KMS-11 (cell line): ENCODE results near the gene RAP2C.

Experiments
- H2AFZ ChIP-seq: fragments of 200-600 bp; sonication (generic); 2 replicates; pipeline ENCODE4 v1.6.1; 2016; ENCODE audit warnings: antibody characterized with exemption, mixed run types, low read depth
- H3K27ac ChIP-seq: fragments of 200-600 bp; sonication (generic); 2 replicates; pipeline ENCODE4 v1.6.1; 2016; ENCODE audit warnings: mild to moderate bottlenecking, mixed run types
- H3K27me3 ChIP-seq: fragments of 200-600 bp; sonication (generic); 2 replicates; pipeline ENCODE4 v1.6.1; 2017; ENCODE audit warnings: mild to moderate bottlenecking, low read depth, mixed run types, moderate library complexity; ENCODE audit not compliant: insufficient read depth
- H3K36me3 ChIP-seq: fragments of 200-600 bp; sonication (generic); 2 replicates; pipeline ENCODE4 v1.6.1; 2017; ENCODE audit warnings: mild to moderate bottlenecking, mixed run types; ENCODE audit not compliant: insufficient read depth
- H3K4me1 ChIP-seq: fragments of 200-600 bp; sonication (generic); 2 replicates; pipeline ENCODE4 v1.6.1; 2016; ENCODE audit warnings: mild to moderate bottlenecking, low read depth, mixed run types; ENCODE audit not compliant: poor library complexity, severe bottlenecking
- H3K4me2 ChIP-seq: fragments of 200-600 bp; sonication (generic); 2 replicates; pipeline ENCODE4 v1.7.0; 2016; ENCODE audit warnings: mild to moderate bottlenecking, mixed run types
- H3K4me3 ChIP-seq: fragments of 200-600 bp; sonication (generic); IDR thresholded peaks from 2 replicates; pipeline ENCODE4 v1.6.1; 2017; ENCODE audit warnings: low read depth, low read length, mixed read lengths; ENCODE audit not compliant: insufficient read depth
- H3K79me2 ChIP-seq: fragments of 200-600 bp; sonication (generic); 2 replicates; pipeline ENCODE4 v1.6.1; 2016; ENCODE audit warnings: low read depth, mixed run types; ENCODE audit not compliant: insufficient read depth
- H3K9ac ChIP-seq: fragments of 200-600 bp; sonication (generic); 2 replicates; pipeline ENCODE4 v1.6.1; 2016; ENCODE audit warnings: mild to moderate bottlenecking, mixed run types
- H4K20me1 ChIP-seq: fragments of 200-600 bp; sonication (generic); 2 replicates; pipeline ENCODE4 v1.6.1; 2016; ENCODE audit warnings: mild to moderate bottlenecking, mixed run types; ENCODE audit not compliant: insufficient read depth
- TF ChIP-seq, protein P1 (sequence below): fragments of 200-600 bp; sonication (generic); conservative IDR thresholded peaks from 2 replicates; pipeline ENCODE4 v1.6.1; 2017; ENCODE audit warnings: low read depth, mild to moderate bottlenecking, antibody characterized with exemption, low read length, moderate library complexity, mixed read lengths

Gene RAP2C

DNA sequence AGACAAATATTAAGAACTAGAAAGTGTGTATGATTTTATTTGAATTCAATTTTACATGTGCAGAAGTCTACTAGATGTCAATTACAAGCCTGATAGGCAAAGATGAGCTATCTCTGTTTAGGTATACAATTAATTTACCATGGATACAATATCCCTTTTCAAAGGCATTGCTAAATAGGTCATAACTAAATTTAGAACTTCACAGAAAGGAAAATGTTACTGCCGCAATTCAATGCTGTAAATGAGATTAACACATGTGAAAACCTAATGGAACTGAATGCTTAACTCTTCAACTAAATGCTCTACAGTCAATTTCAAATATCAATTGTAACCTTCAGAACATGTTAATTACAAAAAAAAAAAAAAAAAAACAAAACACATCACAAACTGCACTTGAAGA is 14.6 kb downstream of the RAP2C start:
- H3K4me3 ChIP-seq = no peak overlapping the region
- H3K36me3 ChIP-seq = no peaks in the 10 kb centered on the region
- no peak overlapping the region for H3K4me2 ChIP-seq
- H3K79me2 ChIP-seq = no peaks in the 10 kb centered on the region; the same call in 1 of the 2 replicates
- no peak overlapping the region for H3K9ac ChIP-seq
- H3K4me1 ChIP-seq = peaks cover 4% of the 10 kb centered on the region
- H2AFZ ChIP-seq = no peak overlapping the region
- TF ChIP-seq, protein P1, sequence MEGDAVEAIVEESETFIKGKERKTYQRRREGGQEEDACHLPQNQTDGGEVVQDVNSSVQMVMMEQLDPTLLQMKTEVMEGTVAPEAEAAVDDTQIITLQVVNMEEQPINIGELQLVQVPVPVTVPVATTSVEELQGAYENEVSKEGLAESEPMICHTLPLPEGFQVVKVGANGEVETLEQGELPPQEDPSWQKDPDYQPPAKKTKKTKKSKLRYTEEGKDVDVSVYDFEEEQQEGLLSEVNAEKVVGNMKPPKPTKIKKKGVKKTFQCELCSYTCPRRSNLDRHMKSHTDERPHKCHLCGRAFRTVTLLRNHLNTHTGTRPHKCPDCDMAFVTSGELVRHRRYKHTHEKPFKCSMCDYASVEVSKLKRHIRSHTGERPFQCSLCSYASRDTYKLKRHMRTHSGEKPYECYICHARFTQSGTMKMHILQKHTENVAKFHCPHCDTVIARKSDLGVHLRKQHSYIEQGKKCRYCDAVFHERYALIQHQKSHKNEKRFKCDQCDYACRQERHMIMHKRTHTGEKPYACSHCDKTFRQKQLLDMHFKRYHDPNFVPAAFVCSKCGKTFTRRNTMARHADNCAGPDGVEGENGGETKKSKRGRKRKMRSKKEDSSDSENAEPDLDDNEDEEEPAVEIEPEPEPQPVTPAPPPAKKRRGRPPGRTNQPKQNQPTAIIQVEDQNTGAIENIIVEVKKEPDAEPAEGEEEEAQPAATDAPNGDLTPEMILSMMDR = no peak
- no peaks in the 10 kb centered on the region for H4K20me1 ChIP-seq
- no peak overlapping the region for H3K27ac ChIP-seq
- no peaks in the 10 kb centered on the region for H3K27me3 ChIP-seq

- H3K27ac ChIP-seq = no peak overlapping the region
- TF ChIP-seq, protein P1 = no peak
- no peaks in the 10 kb centered on the region for H3K79me2 ChIP-seq
- H3K4me3 ChIP-seq = no peak overlapping the region
- H3K9ac ChIP-seq = no peak overlapping the region
- no peaks in the 10 kb centered on the region for H3K4me1 ChIP-seq
- no peak overlapping the region for H2AFZ ChIP-seq
- H3K27me3 ChIP-seq = no peaks in the 10 kb centered on the region
- no peaks in the 10 kb centered on the region for H3K36me3 ChIP-seq
- H3K4me2 ChIP-seq = no peak overlapping the region
- no peaks in the 10 kb centered on the region for H4K20me1 ChIP-seq
These were observed 18.3 kb downstream of the RAP2C start for GRCh38 chrX:132200976-132201375.

- H3K4me1 ChIP-seq = no peaks in the 10 kb centered on the region
- no peaks in the 10 kb centered on the region for H3K79me2 ChIP-seq
- no peak overlapping the region for H2AFZ ChIP-seq
- H3K27ac ChIP-seq = no peak overlapping the region
- H3K36me3 ChIP-seq = no peaks in the 10 kb centered on the region
- no peaks in the 10 kb centered on the region for H3K27me3 ChIP-seq
- H4K20me1 ChIP-seq = no peaks in the 10 kb centered on the region
- TF ChIP-seq, protein P1 = no peak
- H3K4me2 ChIP-seq = no peak overlapping the region
- H3K9ac ChIP-seq = no peak overlapping the region
- no peak overlapping the region for H3K4me3 ChIP-seq
These were observed 19.3 kb downstream of the RAP2C start for GRCh38 chrX:132199941-132200340.

DNA sequence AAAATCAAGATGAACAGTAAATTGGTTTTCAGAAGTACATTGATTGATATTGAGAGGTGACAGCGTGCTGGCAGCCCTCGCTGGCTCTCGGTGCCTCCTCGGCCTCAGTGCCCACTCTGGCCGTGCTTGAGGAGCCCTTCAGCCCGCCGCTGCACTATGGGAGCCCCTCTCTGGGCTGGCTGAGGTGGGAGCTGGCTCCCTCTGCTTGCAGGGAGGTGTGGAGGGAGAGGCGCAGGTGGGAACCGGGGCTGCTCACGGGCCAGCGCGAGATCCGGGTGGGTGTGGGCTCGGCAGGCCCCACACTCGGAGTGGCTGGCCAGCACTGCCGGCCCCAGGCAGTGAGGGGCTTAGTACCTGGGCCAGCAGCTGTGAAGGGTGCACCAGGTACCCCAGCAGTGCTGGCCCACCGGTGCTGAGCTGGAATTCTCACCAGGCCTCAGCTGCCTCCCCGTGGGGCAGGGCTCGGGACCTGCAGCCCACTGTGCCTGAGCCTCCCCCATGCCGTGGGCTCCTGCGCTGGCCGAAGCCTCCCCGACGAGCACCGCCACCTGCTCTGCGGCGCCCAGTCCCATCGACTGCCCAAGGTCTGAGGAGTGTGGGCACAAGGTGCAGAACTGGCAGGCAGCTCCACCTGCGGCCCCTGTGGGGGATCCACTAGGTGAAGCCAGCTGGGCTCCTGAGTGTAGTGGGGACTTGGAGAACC is 25.2 kb downstream of the RAP2C start:
- no peaks in the 10 kb centered on the region for H4K20me1 ChIP-seq
- H3K9ac ChIP-seq = no peak overlapping the region
- no peak overlapping the region for H3K4me2 ChIP-seq
- TF ChIP-seq, protein P1 = no peak
- no peaks in the 10 kb centered on the region for H3K4me1 ChIP-seq
- H3K79me2 ChIP-seq = no peaks in the 10 kb centered on the region
- no peaks in the 10 kb centered on the region for H3K36me3 ChIP-seq
- H3K4me3 ChIP-seq = no peak overlapping the region
- H2AFZ ChIP-seq = no peak overlapping the region
- H3K27me3 ChIP-seq = no peaks in the 10 kb centered on the region
- no peak overlapping the region for H3K27ac ChIP-seq
